GM12875 (cell line): Measurements from ENCODE around the gene CDKN1A.

Experiments
- H3K4me3 ChIP-seq: one replicate; pipeline ENCODE4 v1.5.1; 2011; ENCODE audit warnings: low read depth, low read length, control low read depth
- CTCF ChIP-seq: IDR thresholded peaks from 2 replicates; pipeline ENCODE4 v1.5.1; 2011; ENCODE audit warnings: low read depth, mild to moderate bottlenecking, control low read depth, inconsistent platforms, low read length, moderate library complexity, borderline replicate concordance; ENCODE audit not compliant: insufficient read depth

CDKN1A gene

GRCh38 chr6:36636283-36636682 lies 42.2 kb upstream of the CDKN1A start:
- no peak for TF ChIP-seq CTCF
- no peak overlapping the region for H3K4me3 ChIP-seq

GRCh38 chr6:36636687-36637418 lies 41.7 kb upstream of the CDKN1A start:
- TF ChIP-seq CTCF, result no peak
- no peak overlapping the region for H3K4me3 ChIP-seq

- no peak for TF ChIP-seq CTCF
- H3K4me3 ChIP-seq, result no peak overlapping the region
Measured at GRCh38 chr6:36638579-36638978, 39.9 kb upstream of the CDKN1A start.

- no peak overlapping the region for H3K4me3 ChIP-seq
- TF ChIP-seq CTCF, result no peak
Measured at GRCh38 chr6:36639171-36639808, 39.2 kb upstream of the CDKN1A start.

GRCh38 chr6:36641543-36641942 lies 37.0 kb upstream of the CDKN1A start:
- no peak overlapping the region for H3K4me3 ChIP-seq
- TF ChIP-seq CTCF, result no peak

GRCh38 chr6:36642913-36643817 lies 35.3 kb upstream of the CDKN1A start:
- no peak overlapping the region for H3K4me3 ChIP-seq
- TF ChIP-seq CTCF, result no peak

GRCh38 chr6:36643977-36644376 lies 34.5 kb upstream of the CDKN1A start:
- H3K4me3 ChIP-seq, result no peak overlapping the region
- TF ChIP-seq CTCF, result no peak
